Panc1 (cell line): ENCODE data around the gene PSMA6. TPM values are rescaled to one million over a fixed set of nuclear protein-coding genes. Genes with fewer than 3 reads are reported as not detected.
A peak's percentile ranks its signal among the peaks of the same experiment; 100 is the strongest.

Experiments
- ATAC-seq: fragments of 200-7000 bp; cut with Tn5 transposase; 2 replicates; pipeline ENCODE4 v1.9.1; 2020; ENCODE audit warnings: mild to moderate bottlenecking, moderate library complexity
- BruUV-seq: library from RNA; stranded (reverse); fragments of 400-500 nt; replicated peaks from 2 replicates; lab custom pipeline; 2021; lab: Mats Ljungman, UMichigan
- CTCF ChIA-PET: fragments of 300-600 bp; sonication (Branson Sonifier 250); formaldehyde crosslinking; loops from one replicate; lab custom pipeline; 2022; ENCODE audit warnings: antibody characterized with exemption; lab: Charles Lee
- POLR2A ChIA-PET: fragments of 300-600 bp; sonication (Branson Sonifier 250); formaldehyde crosslinking; loops from one replicate; lab custom pipeline; 2022; ENCODE audit warnings: antibody characterized with exemption; lab: Charles Lee
- DNase-seq: peaks from one replicate; pipeline ENCODE4 v3.0.0-alpha.2; 2010; ENCODE audit warnings: low read depth, low spot score
- H3K27ac ChIP-seq: 2 replicates; pipeline ENCODE4 v1.5.1; 2011; ENCODE audit warnings: mild to moderate bottlenecking, low read length, inconsistent platforms
- H3K27me3 ChIP-seq: fragments of 200-500 bp; sonication (Bioruptor generic); 2 replicates; pipeline ENCODE4 v1.6.0; 2014; ENCODE audit warnings: low read length, inconsistent platforms; ENCODE audit not compliant: control insufficient read depth, insufficient read depth
- H3K36me3 ChIP-seq: fragments of 200-500 bp; sonication (Bioruptor generic); 2 replicates; pipeline ENCODE4 v1.5.1; 2014; ENCODE audit warnings: inconsistent platforms, mild to moderate bottlenecking, low read length, moderate library complexity; ENCODE audit not compliant: control insufficient read depth, insufficient read depth
- H3K4me1 ChIP-seq: 2 replicates; pipeline ENCODE4 v1.5.1; 2011; ENCODE audit warnings: inconsistent platforms, mild to moderate bottlenecking, low read length, moderate library complexity; ENCODE audit not compliant: control insufficient read depth, insufficient read depth
- H3K4me3 ChIP-seq, 2 experiments: 2 replicates each; pipeline ENCODE4 v1.5.1; 2011 to 2012; ENCODE audit warnings: low read depth in 2 of 2, low read length in 2 of 2, mild to moderate bottlenecking in 2 of 2, inconsistent platforms in 1 of 2, moderate library complexity in 1 of 2
- H3K9me3 ChIP-seq: fragments of 200-500 bp; sonication (Bioruptor generic); 2 replicates; pipeline ENCODE4 v1.5.1; 2014; ENCODE audit warnings: low read depth, mild to moderate bottlenecking, inconsistent platforms, low read length, moderate library complexity; ENCODE audit not compliant: control insufficient read depth, insufficient read depth
- POLR2AphosphoS5 ChIP-seq: IDR thresholded peaks from 2 replicates; pipeline ENCODE4 v1.6.1; 2012; ENCODE audit warnings: mild to moderate bottlenecking, low read depth, low read length, moderate library complexity
- SIN3A ChIP-seq: IDR thresholded peaks from 2 replicates; pipeline ENCODE4 v1.6.1; 2012; ENCODE audit warnings: low read depth, mild to moderate bottlenecking, low read length, moderate library complexity, borderline replicate concordance; ENCODE audit not compliant: insufficient read depth
- TCF7L2 ChIP-seq: IDR thresholded peaks from 2 replicates; pipeline ENCODE4 v1.6.1; 2011; ENCODE audit warnings: mild to moderate bottlenecking, low read depth, low read length, inconsistent platforms
- in situ Hi-C: cut with HindIII; loops from 2 replicates; pipeline ENCODE4 v1.10.0; 2016; ENCODE audit warnings: low sequenced_read_pairs, low pct_unique_long_range_greater_than_20kb
- intact Hi-C: fragments of 100-400 bp; cut with micrococcal nuclease; formaldehyde crosslinking; loops from one replicate; pipeline ENCODE4 v1.10.0; 2022; ENCODE audit not compliant: unreplicated experiment
- total RNA-seq: library from RNA; stranded (reverse); gene quantifications from one replicate; pipeline ENCODE4 v1.2.1, GENCODE V29; 2021; ENCODE audit not compliant: unreplicated experiment
- TF ChIP-seq, protein P1 (sequence below), 2 experiments: IDR thresholded peaks; 2 replicates each; pipeline ENCODE4 v1.6.1; 2011 to 2012; ENCODE audit warnings: low read depth in 2 of 2, control low read depth in 1 of 2, low read length in 1 of 2, mild to moderate bottlenecking in 1 of 2, moderate library complexity in 1 of 2; ENCODE audit not compliant: insufficient read depth in 1 of 2
- TF ChIP-seq, protein P2 (sequence below): fragments of 450-650 bp; IDR thresholded peaks from 2 replicates; pipeline ENCODE4 v1.5.1; 2017; ENCODE audit warnings: mild to moderate bottlenecking

PSMA6 gene
- total RNA-seq, 1 experiment from 2014 or later: 197 TPM

DNA sequence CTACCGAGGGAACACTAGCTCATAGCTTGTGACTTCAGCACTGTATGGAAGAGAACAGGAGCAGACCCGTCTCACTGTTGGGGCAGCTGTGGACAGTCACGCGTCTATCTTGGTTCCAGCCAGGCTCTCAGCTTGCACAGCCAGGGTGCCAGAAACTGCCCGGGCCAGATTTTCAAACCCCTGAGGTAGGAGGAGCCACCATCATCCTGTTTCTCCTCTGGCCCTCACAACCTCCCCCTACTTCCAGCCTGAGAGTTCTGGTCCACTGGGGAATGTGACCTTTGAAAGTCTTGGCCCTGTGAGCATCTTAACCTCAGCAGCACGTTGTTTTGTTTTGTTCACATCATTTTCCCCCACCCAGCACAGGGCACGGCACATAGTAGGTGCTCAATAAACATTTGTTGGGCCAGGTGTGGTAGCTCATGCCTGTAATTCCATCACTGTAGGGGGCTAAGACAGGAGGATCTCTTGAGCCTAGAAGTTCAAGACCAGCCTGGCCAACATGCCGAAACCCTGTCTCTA is 50.4 kb downstream of the PSMA6 start:
- in situ Hi-C loops: no loop called here
- ChIA-PET CTCF (no interaction called here), POLR2A (no interaction called here)
- no peak for DNase-seq
- H3K9me3 ChIP-seq: no peaks in the 10 kb centered on the region
- no peak for ATAC-seq
- TF ChIP-seq POLR2AphosphoS5 (no peak), TCF7L2 (no peak), SIN3A (no peak)
- TF ChIP-seq, protein P1, sequence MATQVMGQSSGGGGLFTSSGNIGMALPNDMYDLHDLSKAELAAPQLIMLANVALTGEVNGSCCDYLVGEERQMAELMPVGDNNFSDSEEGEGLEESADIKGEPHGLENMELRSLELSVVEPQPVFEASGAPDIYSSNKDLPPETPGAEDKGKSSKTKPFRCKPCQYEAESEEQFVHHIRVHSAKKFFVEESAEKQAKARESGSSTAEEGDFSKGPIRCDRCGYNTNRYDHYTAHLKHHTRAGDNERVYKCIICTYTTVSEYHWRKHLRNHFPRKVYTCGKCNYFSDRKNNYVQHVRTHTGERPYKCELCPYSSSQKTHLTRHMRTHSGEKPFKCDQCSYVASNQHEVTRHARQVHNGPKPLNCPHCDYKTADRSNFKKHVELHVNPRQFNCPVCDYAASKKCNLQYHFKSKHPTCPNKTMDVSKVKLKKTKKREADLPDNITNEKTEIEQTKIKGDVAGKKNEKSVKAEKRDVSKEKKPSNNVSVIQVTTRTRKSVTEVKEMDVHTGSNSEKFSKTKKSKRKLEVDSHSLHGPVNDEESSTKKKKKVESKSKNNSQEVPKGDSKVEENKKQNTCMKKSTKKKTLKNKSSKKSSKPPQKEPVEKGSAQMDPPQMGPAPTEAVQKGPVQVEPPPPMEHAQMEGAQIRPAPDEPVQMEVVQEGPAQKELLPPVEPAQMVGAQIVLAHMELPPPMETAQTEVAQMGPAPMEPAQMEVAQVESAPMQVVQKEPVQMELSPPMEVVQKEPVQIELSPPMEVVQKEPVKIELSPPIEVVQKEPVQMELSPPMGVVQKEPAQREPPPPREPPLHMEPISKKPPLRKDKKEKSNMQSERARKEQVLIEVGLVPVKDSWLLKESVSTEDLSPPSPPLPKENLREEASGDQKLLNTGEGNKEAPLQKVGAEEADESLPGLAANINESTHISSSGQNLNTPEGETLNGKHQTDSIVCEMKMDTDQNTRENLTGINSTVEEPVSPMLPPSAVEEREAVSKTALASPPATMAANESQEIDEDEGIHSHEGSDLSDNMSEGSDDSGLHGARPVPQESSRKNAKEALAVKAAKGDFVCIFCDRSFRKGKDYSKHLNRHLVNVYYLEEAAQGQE (IDR thresholded peaks at IDR 0.05; ENCODE audit: insufficient read depth in 1 of 2, low read depth in 2 of 2, low read length in 1 of 2): no peak
- TF ChIP-seq, protein P2, sequence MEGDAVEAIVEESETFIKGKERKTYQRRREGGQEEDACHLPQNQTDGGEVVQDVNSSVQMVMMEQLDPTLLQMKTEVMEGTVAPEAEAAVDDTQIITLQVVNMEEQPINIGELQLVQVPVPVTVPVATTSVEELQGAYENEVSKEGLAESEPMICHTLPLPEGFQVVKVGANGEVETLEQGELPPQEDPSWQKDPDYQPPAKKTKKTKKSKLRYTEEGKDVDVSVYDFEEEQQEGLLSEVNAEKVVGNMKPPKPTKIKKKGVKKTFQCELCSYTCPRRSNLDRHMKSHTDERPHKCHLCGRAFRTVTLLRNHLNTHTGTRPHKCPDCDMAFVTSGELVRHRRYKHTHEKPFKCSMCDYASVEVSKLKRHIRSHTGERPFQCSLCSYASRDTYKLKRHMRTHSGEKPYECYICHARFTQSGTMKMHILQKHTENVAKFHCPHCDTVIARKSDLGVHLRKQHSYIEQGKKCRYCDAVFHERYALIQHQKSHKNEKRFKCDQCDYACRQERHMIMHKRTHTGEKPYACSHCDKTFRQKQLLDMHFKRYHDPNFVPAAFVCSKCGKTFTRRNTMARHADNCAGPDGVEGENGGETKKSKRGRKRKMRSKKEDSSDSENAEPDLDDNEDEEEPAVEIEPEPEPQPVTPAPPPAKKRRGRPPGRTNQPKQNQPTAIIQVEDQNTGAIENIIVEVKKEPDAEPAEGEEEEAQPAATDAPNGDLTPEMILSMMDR: no peak
- H3K27ac ChIP-seq: peak overlapping the region; percentile 84
- no TSS peak for BruUV-seq
- H3K4me3 ChIP-seq: no peak overlapping the region
- H3K36me3 ChIP-seq: no peaks in the 10 kb centered on the region
- H3K4me1 ChIP-seq: peaks cover 43% of the 10 kb centered on the region
- intact Hi-C loops: no loop called here
- no peaks in the 10 kb centered on the region for H3K27me3 ChIP-seq

DNA sequence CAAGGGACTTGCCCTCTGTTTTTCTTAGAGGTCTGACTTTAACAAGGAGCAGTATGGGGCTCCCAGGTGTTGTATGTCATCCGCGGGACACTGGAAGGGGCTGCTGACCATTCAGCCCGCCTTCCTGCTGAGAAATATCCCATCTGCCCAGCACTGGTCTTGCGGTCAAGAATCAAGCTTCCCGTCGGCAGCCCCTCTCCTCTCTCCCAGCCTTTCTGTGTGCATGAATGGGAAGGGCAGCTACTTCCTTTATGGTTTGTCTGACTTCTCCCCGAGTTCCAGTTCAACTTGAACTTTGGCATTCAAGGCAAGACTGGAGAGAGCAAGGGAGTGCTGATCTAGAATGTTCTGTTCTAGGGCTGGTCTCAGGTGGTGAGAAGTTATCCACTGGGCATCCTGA is 51.5 kb downstream of the PSMA6 start:
- Histone ChIP-seq H3K36me3 (no peaks in the 10 kb centered on the region), H3K27me3 (no peaks in the 10 kb centered on the region), H3K27ac (peak overlapping the region; percentile 54; the same call in 1 of the 2 replicates), H3K4me1 (peaks cover 48% of the 10 kb centered on the region), H3K9me3 (no peaks in the 10 kb centered on the region), H3K4me3 (no peak overlapping the region)
- POLR2A ChIA-PET: interaction anchor here (0.5 kb wide), 1 partner anchor 12 kb away, joined by 8 read pairs; no protein-coding TSS in a partner anchor
- in situ Hi-C loops (no loop called here), intact Hi-C loops (no loop called here)
- ATAC-seq (no peak), DNase-seq (no peak)
- TF ChIP-seq SIN3A (no peak), POLR2AphosphoS5 (no peak), TCF7L2 (no peak)
- TF ChIP-seq, protein P2: no peak
- TF ChIP-seq, protein P1 (IDR thresholded peaks at IDR 0.05; ENCODE audit: insufficient read depth in 1 of 2, low read depth in 2 of 2, low read length in 1 of 2): no peak
- no TSS peak for BruUV-seq
- CTCF ChIA-PET: no interaction called here
